Mesothelial cell of epicardium (in vitro differentiated cells): ENCODE data around the gene HMGXB3. TPM values are rescaled to one million over a fixed set of nuclear protein-coding genes. Genes with fewer than 3 reads are reported as not detected.

ENCODE experiments used
- DNase-seq, 2 experiments: peaks; one replicate each; pipeline ENCODE4 v3.0.0; 2021; ENCODE audit warnings: low spot score in 2 of 2; ENCODE audit not compliant: unreplicated experiment in 2 of 2
- H3K27ac Mint-ChIP-seq: 2 replicates; pipeline ENCODE4 v1.8.0; 2021; ENCODE audit warnings: mixed read lengths
- H3K27me3 Mint-ChIP-seq: 2 replicates; pipeline ENCODE4 v1.8.0; 2021; ENCODE audit warnings: low read depth, mixed read lengths
- H3K36me3 Mint-ChIP-seq: 2 replicates; pipeline ENCODE4 v1.8.0; 2021; ENCODE audit warnings: mixed read lengths
- H3K4me1 Mint-ChIP-seq: 2 replicates; pipeline ENCODE4 v1.8.0; 2021; ENCODE audit warnings: mixed read lengths
- H3K4me3 Mint-ChIP-seq: 2 replicates; pipeline ENCODE4 v1.8.0; 2021; ENCODE audit warnings: mild to moderate bottlenecking, moderate library complexity, mixed read lengths
- H3K9me3 Mint-ChIP-seq: 2 replicates; pipeline ENCODE4 v1.8.0; 2021; ENCODE audit warnings: mixed read lengths
- CTCF ChIP-seq: fragments of 200-600 bp; sonication (generic); IDR thresholded peaks from one replicate; pipeline ENCODE4 v1.5.0; 2021; ENCODE audit warnings: antibody characterized with exemption; ENCODE audit not compliant: unreplicated experiment
- total RNA-seq: library from RNA; stranded (reverse); gene quantifications from 3 replicates; pipeline ENCODE4 v1.2.1, GENCODE V29; 2021

The HMGXB3 gene
- total RNA-seq, 1 donor from 2014 or later: 53.1 TPM

GRCh38 chr5:150077996-150078801 lies 77.7 kb downstream of the HMGXB3 start:
- Mint-ChIP-seq H3K36me3 (no peaks in the 10 kb centered on the region), H3K27ac (no peak overlapping the region), H3K4me1 (peaks cover 3% of the 10 kb centered on the region), H3K9me3 (no peaks in the 10 kb centered on the region), H3K4me3 (no peak overlapping the region), H3K27me3 (no peaks in the 10 kb centered on the region)
- no peak for TF ChIP-seq CTCF
- peak in 1 of 2 experiments; percentile 32 for DNase-seq

GRCh38 chr5:150078802-150079689 lies 78.5 kb downstream of the HMGXB3 start:
- Mint-ChIP-seq H3K27ac (no peak overlapping the region), H3K4me3 (no peak overlapping the region), H3K9me3 (no peaks in the 10 kb centered on the region), H3K36me3 (no peaks in the 10 kb centered on the region), H3K4me1 (peaks cover 3% of the 10 kb centered on the region), H3K27me3 (no peaks in the 10 kb centered on the region)
- DNase-seq: peak in 1 of 2 experiments; percentile 33
- TF ChIP-seq CTCF: no peak

GRCh38 chr5:150079909-150080461 lies 79.4 kb downstream of the HMGXB3 start:
- Mint-ChIP-seq H3K36me3 (no peaks in the 10 kb centered on the region), H3K4me3 (no peak overlapping the region), H3K27ac (no peak overlapping the region), H3K27me3 (no peaks in the 10 kb centered on the region), H3K4me1 (peaks cover 3% of the 10 kb centered on the region), H3K9me3 (no peaks in the 10 kb centered on the region)
- peak in 1 of 2 experiments; percentile 22 for DNase-seq
- TF ChIP-seq CTCF: no peak

- H3K9me3 Mint-ChIP-seq: no peaks in the 10 kb centered on the region
- TF ChIP-seq CTCF: no peak
- H3K27ac Mint-ChIP-seq: no peak overlapping the region
- H3K4me1 Mint-ChIP-seq: peaks cover 3% of the 10 kb centered on the region
- no peaks in the 10 kb centered on the region for H3K36me3 Mint-ChIP-seq
- no peak overlapping the region for H3K4me3 Mint-ChIP-seq
- H3K27me3 Mint-ChIP-seq: peaks cover 2% of the 10 kb centered on the region
- peak in 1 of 2 experiments; percentile 34 for DNase-seq
Measured at GRCh38 chr5:150080696-150081435, 80.3 kb downstream of the HMGXB3 start.
